Left ventricle myocardium superior (tissue), 1 donor: ENCODE measurements around the gene APH1B. TPM values are rescaled to one million over a fixed set of nuclear protein-coding genes. Genes with fewer than 3 reads are reported as not detected.
"Not testable (repeated sequence)": the region's sequence is repeated elsewhere in the genome, so short reads cannot be mapped to it uniquely, and the experiment has no call there.

Source experiments
- ATAC-seq: fragments of 200-7000 bp; cut with Tn5 transposase; one replicate; pipeline ENCODE4 v1.9.1; 2020; ENCODE audit warnings: mild to moderate bottlenecking, moderate library complexity
- DNase-seq: peaks from one replicate; pipeline ENCODE4 v3.0.0-alpha.2; 2020
- intact Hi-C: fragments of 100-400 bp; cut with micrococcal nuclease; formaldehyde crosslinking; loops from one replicate; pipeline ENCODE4 v1.11.0; 2022
- long read RNA-seq: library from polyadenylated mRNA; unstranded; transcript quantifications from one replicate; pipeline ENCODE4 v2.0.0, GENCODE V29; 2021
- total RNA-seq: library from RNA; stranded (reverse); fragmentation: NEBNext Ultra II Directional; extraction: Animal tissue kit (Norgen Biotek cat#: 25700); gene quantifications from one replicate; pipeline ENCODE4 v1.2.1, GENCODE V29; 2021
- donor health status: DM: no; HTN: yes; CAD: no; lungs with severe emphysema.

APH1B gene
- total RNA-seq, result 5.6 TPM
- long read RNA-seq, full-length matches to known transcripts, result 4 of 7 reads
- long read RNA-seq, partial matches to known transcripts, result 0 of 7 reads
- long read RNA-seq, other reads (novel, unspliced or antisense), result 3 of 7 reads

- intact Hi-C loops, result no loop called here
Observed at GRCh38 chr15:63277038-63277892, at the start of gene APH1B. Gene APH1B, plus strand, starts transcription at chr15:63277605. Its CDS starts 19 bp downstream, at chr15:63277624.

DNA sequence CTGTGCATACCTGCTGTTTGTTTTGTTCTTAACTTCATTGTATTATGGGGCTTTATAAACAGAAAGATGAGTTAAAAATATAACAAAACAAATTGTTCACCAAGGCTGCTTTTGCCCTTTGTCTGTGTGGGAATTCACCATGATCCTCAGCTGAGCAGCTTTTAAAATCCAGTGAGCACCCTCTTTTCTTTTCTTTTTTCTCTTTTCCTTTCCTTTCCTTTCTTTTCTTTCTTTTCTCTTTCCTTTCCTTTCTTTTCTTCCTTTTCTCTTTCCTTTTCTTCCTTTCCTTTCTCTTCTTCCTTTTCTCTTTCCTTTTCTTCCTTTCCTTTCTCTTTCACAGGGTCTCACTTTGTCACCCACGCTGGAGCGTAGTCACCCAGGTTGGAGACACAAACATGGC is 49.7 kb upstream of the APH1B start:
- intact Hi-C loops, result no loop called here
- DNase-seq, result no peak
- ATAC-seq, result no peak

More at GRCh38 chr15:63277038-63277892, at the start of gene APH1B:
- ATAC-seq, result peak; percentile 97
- peak; percentile 93 for DNase-seq

GRCh38 chr15:63231206-63231605 is 46.2 kb upstream of the APH1B start:
- intact Hi-C loops, result no loop called here
- DNase-seq (no peak), ATAC-seq (no peak)

DNA sequence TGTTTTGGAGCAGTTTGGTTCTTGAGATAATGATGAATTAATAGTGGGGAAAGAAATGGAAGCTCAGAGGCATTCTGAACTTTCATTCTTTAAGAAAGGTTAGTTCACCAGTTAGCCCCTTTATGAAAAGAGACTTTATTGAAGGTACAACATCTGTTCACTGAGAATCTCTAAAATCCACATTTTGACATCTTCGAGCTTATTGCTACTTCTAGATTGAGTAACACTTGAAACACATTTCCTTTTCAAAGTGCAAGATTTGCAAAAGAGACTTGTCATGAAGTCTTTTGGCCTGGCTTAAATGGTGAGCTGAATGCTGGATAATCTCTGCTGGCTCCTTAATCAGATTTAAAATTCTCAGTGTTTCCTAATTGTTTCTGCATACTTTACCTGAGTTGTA is 45.7 kb upstream of the APH1B start:
- intact Hi-C loops, result no loop called here
- no peak for DNase-seq
- peak; percentile 20 for ATAC-seq

- intact Hi-C loops, result no loop called here
- no peak for DNase-seq
- ATAC-seq, result no peak
Observed at GRCh38 chr15:63232405-63232804, 45.0 kb upstream of the APH1B start.

- no peak for DNase-seq
- no peak for ATAC-seq
- intact Hi-C loops, result no loop called here
Observed at GRCh38 chr15:63232943-63233342, 44.5 kb upstream of the APH1B start.

DNA sequence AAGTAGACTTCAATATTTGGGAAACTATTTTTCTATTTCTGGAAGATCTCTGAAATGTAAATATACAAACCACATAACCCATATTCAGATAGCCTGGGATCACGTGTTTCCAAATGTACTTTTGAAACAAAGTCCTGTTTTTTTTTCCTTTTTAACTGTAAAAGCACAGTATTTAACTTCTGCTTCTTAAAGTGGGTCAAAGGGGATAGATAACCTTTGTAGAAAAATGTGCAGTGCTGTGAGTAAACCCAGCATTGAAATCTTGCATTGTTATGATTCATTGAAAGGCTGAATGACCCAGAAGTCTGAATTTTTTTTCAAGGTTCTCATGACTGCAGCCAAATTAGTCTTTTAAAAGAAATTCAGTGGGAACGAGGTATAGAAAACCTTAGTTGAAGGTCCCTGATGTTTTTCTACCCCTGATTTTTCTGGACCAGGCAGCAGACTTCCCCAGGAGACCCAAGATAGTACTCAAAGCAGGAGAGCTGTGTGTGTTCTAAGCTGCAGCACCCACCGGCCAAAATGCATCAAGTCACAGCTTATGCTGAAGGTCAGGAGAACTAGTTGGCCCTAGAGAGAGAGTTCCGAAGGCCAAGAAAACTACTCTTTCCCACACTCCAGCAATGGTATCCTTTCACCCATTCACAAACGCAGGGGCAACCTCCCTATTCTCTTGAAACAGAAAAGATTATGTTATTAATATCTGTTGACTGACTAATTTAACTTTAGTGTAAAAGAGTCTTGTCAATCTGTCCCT is 43.6 kb upstream of the APH1B start:
- DNase-seq (no peak), ATAC-seq (peak; percentile 63)
- intact Hi-C loops, result no loop called here

DNA sequence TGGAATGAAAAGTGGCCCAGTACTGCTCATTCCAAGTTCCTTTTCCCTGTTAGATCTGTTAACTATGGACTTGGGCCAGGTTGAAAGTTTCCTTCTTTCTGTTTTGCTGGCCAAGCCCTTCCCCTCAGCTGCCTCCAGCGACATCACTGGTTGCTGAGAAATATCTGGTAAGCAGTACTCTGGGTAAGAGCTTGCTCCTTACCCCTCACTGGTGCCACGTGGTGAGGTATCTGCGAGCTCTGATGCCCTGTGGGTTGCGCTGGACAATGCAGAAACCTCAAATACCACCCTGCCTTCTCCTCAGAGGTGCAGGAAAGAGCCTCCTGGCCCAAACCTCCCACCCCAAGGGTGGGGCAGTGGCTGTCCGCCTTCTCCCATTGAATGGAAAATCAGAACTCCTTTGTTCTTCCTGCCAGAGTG is 42.9 kb upstream of the APH1B start:
- ATAC-seq (peak; percentile 89), DNase-seq (peak; percentile 57)
- intact Hi-C loops, result no loop called here

DNA sequence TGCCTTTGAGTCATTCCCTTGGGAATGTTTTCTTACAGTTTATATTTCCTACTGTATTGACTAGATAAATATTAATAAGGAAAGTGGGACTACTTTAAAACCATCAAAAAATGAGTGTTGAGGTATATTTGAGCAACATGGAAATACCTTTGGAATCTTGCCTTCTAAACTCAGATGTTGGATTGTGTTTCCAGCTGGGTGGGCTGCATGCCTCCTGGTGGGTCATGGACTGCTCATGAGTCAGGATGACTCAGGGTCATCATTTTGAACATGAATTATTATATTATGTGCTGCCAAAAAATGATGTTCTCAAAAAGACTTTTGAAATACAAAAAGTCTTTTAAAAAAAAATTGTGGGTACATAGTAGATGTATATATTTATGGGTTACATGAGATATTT is 41.1 kb upstream of the APH1B start:
- intact Hi-C loops, result no loop called here
- no peak for ATAC-seq
- no peak for DNase-seq

DNA sequence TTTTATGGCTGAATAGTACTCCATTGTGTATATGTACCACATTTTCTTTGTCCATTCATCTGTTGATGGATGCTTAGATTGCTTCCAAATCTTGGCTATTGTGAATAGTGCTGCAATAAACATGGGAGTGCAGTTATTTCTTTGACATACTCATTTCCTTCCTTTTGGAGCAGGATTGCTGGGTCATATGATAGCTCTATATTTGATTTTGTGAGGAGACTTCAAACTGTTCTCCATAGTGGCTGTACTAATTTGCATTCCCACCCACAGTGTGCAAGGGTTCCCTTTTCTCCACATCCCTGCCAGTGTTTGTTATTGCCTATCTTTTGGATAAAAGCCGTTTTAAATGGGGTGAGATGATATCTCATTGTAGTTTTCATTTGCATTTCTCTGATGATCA is 40.3 kb upstream of the APH1B start:
- DNase-seq, ATAC-seq, intact Hi-C loops: not testable (repeated sequence)

- no peak for DNase-seq
- intact Hi-C loops, result no loop called here
Observed at GRCh38 chr15:63238171-63238570, 39.2 kb upstream of the APH1B start.

GRCh38 chr15:63238796-63239195 is 38.6 kb upstream of the APH1B start:
- no peak for DNase-seq
- intact Hi-C loops, result no loop called here
- no peak for ATAC-seq

More at GRCh38 chr15:63238171-63238570, 39.2 kb upstream of the APH1B start:
- ATAC-seq, result no peak

GRCh38 chr15:63240109-63240508 is 37.3 kb upstream of the APH1B start:
- DNase-seq, result no peak
- intact Hi-C loops, result no loop called here
- ATAC-seq, result no peak

GRCh38 chr15:63241316-63241715 is 36.1 kb upstream of the APH1B start:
- intact Hi-C loops, result no loop called here
- DNase-seq (no peak), ATAC-seq (no peak)

DNA sequence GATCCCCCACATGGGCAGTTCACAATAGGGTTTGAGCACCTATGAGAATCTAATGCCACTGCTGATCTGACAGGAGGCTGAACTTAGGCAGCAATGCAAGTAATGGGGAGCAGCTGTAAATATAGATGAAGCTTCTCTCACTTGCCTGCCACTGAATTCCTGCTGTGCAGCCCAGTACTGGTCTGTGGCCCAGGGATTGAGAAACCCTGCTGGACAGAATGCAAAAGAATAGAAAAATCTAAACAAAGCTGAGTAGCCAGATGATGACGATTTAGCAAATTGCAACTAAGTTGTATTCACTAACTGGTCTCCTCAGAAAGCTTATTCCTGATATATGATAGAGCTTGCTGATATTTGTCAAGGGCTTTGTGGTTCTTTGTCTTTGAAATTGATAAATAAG is 34.3 kb upstream of the APH1B start:
- no peak for DNase-seq
- ATAC-seq, result peak; percentile 68
- intact Hi-C loops, result no loop called here

- intact Hi-C loops, result no loop called here
- ATAC-seq, result no peak
- no peak for DNase-seq
Observed at GRCh38 chr15:63243776-63244175, 33.6 kb upstream of the APH1B start.

GRCh38 chr15:63244399-63244798 is 33.0 kb upstream of the APH1B start:
- peak; percentile 22 for ATAC-seq
- DNase-seq, result no peak
- intact Hi-C loops, result no loop called here

GRCh38 chr15:63244976-63245645 is 32.3 kb upstream of the APH1B start:
- intact Hi-C loops, result no loop called here
- DNase-seq (no peak), ATAC-seq (no peak)

GRCh38 chr15:63246691-63247469 is 30.5 kb upstream of the APH1B start:
- intact Hi-C loops, result no loop called here
- DNase-seq (no peak), ATAC-seq (peak; percentile 77)
